OCI-M1 (cell line): ENCODE measurements around the gene C6orf15.
A peak's percentile ranks its signal among the peaks of the same experiment; 100 is the strongest.

Experiments used
- DNase-seq: peaks from one replicate; lab custom pipeline; 2025; lab: John Stamatoyannopoulos, UW

Gene C6orf15

GRCh38 chr6:31112478-31112877, at the start of gene C6orf15:
Gene C6orf15, minus strand, starts transcription at chr6:31112575. Its CDS starts 20 bp downstream, at chr6:31112555.
- DNase-seq: no peak

- no peak for DNase-seq
Observed at GRCh38 chr6:31161216-31162126, 49.1 kb upstream of the C6orf15 start.

GRCh38 chr6:31158863-31159855, 46.8 kb upstream of the C6orf15 start:
- peak; percentile 49 for DNase-seq

GRCh38 chr6:31158140-31158862, 45.9 kb upstream of the C6orf15 start, which contains the start of gene TCF19:
Gene TCF19, plus strand, starts transcription at chr6:31158589. Its CDS starts 881 bp downstream, at chr6:31159470.
- DNase-seq: peak; percentile 100

- DNase-seq: no peak
Observed at GRCh38 chr6:31157513-31158139, 45.3 kb upstream of the C6orf15 start, which contains the start of gene CCHCR1. Gene CCHCR1, minus strand, starts transcription at chr6:31157802. Its CDS starts 202 bp downstream, at chr6:31157600.

GRCh38 chr6:31156641-31157040, 44.3 kb upstream of the C6orf15 start:
- no peak for DNase-seq

GRCh38 chr6:31154436-31154835, 42.1 kb upstream of the C6orf15 start:
- no peak for DNase-seq

- DNase-seq: no peak
Observed at GRCh38 chr6:31152781-31153180, 40.4 kb upstream of the C6orf15 start.

- DNase-seq: no peak
Observed at GRCh38 chr6:31149827-31150447, 37.6 kb upstream of the C6orf15 start.

- no peak for DNase-seq
Observed at GRCh38 chr6:31145386-31145785, 33.0 kb upstream of the C6orf15 start.

GRCh38 chr6:31144970-31145340, 32.6 kb upstream of the C6orf15 start:
- DNase-seq: no peak

- DNase-seq: no peak
Observed at GRCh38 chr6:31144296-31144969, 32.1 kb upstream of the C6orf15 start.

GRCh38 chr6:31143148-31143547, 30.8 kb upstream of the C6orf15 start:
- DNase-seq: no peak

GRCh38 chr6:31142361-31142761, 30.0 kb upstream of the C6orf15 start:
- no peak for DNase-seq

- no peak for DNase-seq
Observed at GRCh38 chr6:31140643-31141042, 28.3 kb upstream of the C6orf15 start.

GRCh38 chr6:31139599-31139998, 27.2 kb upstream of the C6orf15 start:
- DNase-seq: no peak

- DNase-seq: no peak
Observed at GRCh38 chr6:31138982-31139381, 26.6 kb upstream of the C6orf15 start, which contains the start of gene PSORS1C2. Gene PSORS1C2, minus strand, starts transcription at chr6:31139066. Its CDS starts 40 bp downstream, at chr6:31139026.

- no peak for DNase-seq
Observed at GRCh38 chr6:31135710-31136109, 23.3 kb upstream of the C6orf15 start.

GRCh38 chr6:31132806-31133205, 20.4 kb upstream of the C6orf15 start:
- no peak for DNase-seq

- DNase-seq: no peak
Observed at GRCh38 chr6:31131595-31131994, 19.2 kb upstream of the C6orf15 start.
